NCI-H146 treated with DMSO at 0.1 percent for 48 hours (cell line): ENCODE measurements around the gene ZNF148.
"Not testable (repeated sequence)": the region's sequence is repeated elsewhere in the genome, so short reads cannot be mapped to it uniquely, and the experiment has no call there.

ENCODE experiments used
- DNase-seq: peaks from one replicate; lab custom pipeline; 2025; ENCODE audit not compliant: unreplicated experiment; lab: John Stamatoyannopoulos, UW

The ZNF148 gene

DNA sequence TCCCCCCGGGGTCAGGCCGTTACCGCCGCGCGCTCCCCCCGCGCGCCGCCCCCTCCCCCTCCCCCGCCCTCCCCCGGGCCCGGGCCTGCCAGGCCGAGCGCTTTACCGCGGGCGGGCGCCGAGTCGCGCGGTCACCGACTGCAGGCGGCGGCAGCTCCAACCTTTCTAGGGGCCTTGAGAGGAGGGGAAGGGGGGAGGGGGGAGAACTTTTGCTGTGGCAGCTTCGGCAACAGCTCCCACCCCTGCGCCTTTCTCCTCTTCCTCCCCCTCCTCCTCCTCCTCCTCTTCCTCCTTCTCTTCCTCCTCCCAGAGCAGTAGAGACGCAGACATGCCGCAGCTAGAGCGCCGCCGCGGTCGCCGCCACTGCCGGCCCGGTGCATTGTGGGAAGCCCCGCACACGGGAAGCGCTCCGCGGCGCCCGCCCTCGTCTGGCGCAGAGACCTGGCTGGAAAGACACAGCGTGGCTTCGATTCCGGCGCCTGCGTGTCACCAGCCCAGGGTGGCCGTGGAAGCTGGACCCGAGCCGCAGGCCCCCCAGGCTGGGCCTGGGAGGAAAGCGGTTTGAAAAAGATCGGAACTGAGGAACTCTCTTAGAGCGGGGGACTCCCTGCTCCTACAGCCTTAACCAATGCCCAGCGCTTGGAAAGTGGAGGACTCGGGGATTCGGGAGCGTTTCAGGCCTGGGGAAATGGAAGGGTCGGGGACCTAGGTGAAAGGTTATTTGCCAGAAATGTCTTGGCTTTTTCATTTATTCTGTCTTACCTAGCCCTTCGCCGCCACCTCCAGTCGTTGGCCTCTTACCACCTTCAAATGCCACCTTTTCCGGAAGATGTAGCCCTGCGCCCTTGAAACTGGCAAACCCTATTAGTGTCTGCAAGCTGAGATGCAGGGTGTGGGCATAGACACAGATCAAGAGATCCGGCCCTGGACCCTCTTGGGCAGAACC, at the start of gene ZNF148:
Gene ZNF148 (minus strand): TSS at position 330 of the 946 bp plus-strand sequence. CDS start 61,685 bp downstream, outside the sequence.
- DNase-seq, result peak; percentile 87

DNA sequence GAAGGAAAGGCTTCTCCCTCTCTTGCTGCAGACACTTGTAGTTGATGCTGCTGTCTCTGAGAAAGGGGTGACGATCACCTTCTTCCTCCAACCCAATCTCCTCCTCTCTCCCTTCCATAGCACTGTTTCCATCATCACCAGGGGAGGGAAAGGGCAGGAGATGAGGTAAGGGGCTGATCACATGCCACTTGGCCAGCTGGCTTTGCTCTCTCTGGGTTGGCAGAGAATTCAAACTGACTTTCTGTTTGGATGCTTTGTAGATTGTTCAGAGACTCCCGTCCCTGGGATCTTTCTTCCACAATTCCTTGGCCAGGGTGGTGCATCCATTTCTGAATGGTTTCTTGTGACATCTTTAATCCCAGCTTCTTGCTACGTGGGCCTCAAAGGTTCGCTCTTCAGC, 43.2 kb upstream of the ZNF148 start:
- DNase-seq, result no peak

DNA sequence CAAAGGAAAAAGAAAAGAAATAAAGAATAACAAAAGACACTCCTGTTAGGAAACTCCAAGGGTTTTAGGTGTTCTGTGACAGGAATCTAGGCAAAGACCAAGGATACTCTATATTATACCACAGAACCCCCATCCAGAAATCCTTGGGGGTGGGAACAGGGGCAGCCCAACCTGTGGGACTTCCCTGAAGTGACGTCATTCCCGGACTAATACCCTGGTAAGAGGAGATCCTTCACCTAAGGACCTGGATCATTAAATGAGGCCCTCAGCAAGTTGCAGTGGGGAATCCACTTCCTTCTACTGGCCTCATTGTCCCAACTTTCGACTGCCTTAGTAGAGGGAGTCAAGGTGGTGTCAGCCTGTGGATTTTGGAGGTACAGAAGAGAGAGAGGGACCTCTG, 41.1 kb upstream of the ZNF148 start:
- no peak for DNase-seq

DNA sequence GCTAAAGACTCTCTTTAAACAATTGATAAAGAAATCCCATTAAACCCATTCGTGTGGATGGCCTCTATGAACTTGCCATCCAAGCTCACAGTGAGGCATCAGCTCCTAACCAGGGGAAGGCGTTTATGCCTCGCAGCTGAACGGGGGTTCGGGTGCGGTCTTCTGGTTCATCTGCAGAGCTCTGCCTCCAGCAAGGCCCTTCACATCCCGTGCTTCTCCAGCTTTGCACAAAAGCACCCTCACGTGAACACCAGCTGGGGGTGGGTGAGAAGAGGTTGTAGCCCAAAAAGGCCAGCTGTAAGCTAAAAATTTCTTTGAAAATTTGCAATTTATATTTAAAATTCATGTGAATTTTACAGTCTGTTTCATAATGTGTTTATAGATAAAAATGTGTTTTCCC, 39.5 kb upstream of the ZNF148 start:
- no peak for DNase-seq

DNA sequence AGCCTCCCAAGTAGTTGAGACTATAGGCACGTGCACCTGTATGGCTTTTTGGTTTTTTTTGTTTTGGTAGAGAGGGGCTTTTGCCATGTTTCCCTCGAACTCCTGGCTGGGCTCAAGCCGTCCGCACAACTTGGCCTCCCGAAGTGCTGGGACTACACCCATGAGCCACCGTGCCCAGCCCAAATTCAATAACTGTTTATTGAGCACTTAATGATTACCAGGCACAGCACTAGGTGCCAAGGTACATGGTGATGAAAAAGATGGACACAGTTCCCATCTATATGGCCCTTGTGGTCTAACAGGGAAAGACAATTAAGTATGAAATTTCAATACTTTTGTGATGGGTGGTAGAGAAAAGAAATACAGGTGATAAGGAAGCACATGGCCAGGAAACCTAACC, 35.8 kb upstream of the ZNF148 start:
- DNase-seq, result no peak

- DNase-seq, result no peak
Observed at GRCh38 chr3:125406070-125406469, 30.9 kb upstream of the ZNF148 start.

DNA sequence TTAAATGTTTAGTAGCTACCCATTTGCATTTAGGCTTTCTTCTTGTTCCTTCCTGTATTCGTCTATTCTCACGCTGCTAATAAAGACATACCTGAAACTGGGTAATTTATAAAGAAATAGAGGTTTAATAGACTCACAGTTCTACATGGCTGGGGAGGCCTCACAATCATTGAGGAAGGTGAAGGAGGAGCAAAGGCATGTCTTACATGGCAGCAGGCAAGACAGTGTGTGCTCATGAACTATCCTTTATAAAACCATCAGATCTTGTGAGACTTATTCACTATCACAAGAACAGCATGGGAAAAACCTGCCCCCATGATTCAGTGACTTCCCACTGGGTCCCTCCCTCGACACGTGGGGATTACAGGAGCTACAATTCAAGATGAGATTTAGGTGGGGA, 30.4 kb upstream of the ZNF148 start:
- not testable (repeated sequence) for DNase-seq

- no peak for DNase-seq
Observed at GRCh38 chr3:125403789-125404188, 28.7 kb upstream of the ZNF148 start.

DNA sequence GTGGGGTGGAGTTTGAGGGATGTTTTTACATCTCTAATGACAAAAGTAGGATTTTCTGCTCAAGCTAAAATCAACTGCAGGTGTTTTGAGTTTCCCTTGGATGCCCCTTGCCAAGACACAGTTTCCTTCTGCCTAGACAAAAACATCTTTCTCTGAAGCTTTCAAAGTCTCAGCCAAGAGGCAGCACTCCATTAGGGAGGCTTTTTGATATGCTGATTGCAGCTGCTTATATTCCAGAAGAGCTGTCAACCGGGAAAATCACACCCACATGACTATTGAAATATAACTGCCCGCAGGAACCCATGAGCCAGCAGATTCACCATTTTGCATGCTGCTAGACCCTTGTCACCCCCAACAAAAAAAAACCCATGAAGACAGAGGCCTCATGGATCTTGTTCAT, 27.5 kb upstream of the ZNF148 start:
- DNase-seq, result no peak

DNA sequence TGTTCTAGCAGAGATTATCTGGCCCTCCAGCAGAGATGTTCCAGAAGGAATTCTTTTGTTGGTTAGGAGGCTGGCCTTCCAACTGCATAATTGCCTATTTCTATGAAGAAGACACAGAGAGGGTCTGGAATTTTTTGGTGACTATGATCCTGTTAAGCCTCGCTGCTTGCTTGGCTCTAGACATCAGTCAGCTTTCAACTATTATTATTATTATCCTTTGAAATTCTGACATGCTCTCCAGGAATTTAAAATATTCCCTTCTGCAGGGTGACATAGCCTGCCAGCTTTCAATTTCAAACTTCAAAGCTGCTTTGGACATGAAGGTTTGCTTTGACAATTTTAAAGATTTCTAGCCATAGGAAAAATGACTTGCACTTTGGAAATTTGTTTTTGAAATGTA, 26.3 kb upstream of the ZNF148 start:
- DNase-seq, result no peak

DNA sequence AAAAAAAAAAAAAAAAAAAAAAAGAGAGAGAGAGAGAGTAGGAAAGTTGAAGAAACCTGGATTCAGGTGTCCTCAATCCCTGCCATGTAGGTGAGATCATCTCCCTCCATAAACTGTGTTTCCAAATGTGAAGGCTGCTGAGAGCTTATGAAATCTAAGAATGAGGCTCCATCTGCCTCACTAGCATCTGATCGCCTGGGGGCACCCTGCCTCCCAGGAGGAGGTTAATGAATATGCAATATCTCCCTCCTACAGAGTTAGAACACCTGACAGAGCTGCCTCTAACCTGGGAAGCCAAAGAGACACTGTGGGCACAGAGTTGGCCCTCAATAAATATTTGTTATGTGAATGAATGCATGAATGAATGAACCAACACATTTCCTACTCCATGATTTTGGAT, 23.8 kb upstream of the ZNF148 start:
- peak; percentile 79 for DNase-seq

GRCh38 chr3:125395091-125395490, 20.0 kb upstream of the ZNF148 start:
- DNase-seq, result no peak

GRCh38 chr3:125394406-125394805, 19.3 kb upstream of the ZNF148 start:
- DNase-seq, result no peak

- DNase-seq, result no peak
Observed at GRCh38 chr3:125389282-125389681, 14.2 kb upstream of the ZNF148 start.

DNA sequence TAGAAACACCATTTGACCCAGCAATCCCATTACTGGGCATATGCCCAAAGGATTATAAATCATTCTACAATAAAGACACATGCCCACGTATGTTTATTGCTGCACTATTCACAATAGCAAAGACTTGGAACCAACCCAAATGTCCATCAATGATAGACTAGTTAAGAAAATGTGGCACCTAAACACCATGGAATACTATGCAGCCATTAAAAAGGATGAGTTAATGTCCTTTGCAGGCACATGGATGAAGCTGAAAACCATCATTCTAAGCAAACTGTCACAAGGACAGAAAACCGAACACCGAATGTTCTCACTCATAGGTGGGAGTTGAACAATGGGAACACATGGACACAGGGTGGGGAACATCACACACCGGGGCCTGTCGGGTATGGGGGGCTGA, 13.2 kb upstream of the ZNF148 start:
- not testable (repeated sequence) for DNase-seq

- no peak for DNase-seq
Observed at GRCh38 chr3:125386811-125387210, 11.7 kb upstream of the ZNF148 start.

- no peak for DNase-seq
Observed at GRCh38 chr3:125383744-125384143, 8.6 kb upstream of the ZNF148 start.

GRCh38 chr3:125382298-125382697, 7.2 kb upstream of the ZNF148 start:
- DNase-seq, result no peak

DNA sequence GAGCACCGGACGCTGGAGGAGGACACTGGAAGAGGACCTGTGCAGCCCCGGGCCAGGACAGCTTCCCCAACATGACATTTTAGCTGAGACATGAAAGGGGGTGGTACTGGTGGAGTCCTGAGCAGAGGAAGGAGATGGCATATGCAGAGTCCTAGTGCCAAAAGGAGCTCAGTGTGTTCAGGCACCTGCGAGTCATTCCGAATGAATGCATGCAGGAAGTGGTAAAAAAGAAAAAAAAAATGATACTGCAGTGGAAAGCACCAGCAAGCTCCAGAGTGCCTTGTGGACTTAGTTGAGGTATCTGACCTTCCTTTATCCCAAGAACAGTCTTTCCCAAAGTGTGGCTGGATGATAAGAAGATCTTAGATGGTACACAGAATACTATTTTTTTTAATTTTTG, 6.6 kb upstream of the ZNF148 start:
- no peak for DNase-seq

GRCh38 chr3:125381314-125381713, 6.2 kb upstream of the ZNF148 start:
- no peak for DNase-seq

DNA sequence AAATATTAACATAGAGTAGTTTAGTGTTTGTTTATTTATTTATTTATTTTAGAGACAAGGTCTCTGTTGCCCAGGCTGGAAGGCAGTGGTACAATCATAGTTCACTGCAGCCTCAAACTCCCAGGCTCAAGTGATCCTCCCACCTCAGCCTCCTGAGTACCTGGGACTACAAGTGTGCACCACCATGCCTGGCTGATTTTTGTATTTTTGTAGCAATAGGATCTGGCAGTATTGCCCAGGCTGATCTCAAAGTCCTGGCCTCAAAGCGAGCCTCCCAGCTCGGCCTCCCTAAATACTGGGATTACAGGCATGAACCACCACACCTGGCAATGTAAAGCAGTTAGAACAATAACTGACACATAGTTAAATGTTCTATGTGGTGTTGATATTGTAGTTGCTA, 4.4 kb upstream of the ZNF148 start:
- DNase-seq, result no peak

DNA sequence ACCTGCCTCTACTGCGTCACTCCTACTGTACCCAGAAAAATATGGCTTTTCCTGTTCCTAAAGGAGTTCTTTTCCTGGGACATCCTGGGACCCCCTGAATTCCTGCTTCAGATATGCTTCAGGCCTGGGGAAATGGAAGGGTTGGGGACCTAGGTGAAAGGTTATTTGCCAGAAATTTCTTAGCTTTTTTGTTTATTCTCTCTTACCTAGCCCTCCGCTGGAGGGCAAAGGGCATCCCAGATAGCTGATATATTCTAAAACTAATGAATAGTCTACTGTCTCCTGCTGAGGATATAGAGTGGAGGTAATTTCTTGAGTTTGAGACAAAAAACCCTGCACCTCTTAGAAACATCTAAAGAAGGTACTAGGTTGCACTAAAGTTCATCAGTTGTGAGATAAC, 3.6 kb upstream of the ZNF148 start:
- DNase-seq, result no peak
